ENCODE results near the gene KIRREL3.
A peak's percentile ranks its signal among the peaks of the same experiment; 100 is the strongest.

KIRREL3 gene

DNA sequence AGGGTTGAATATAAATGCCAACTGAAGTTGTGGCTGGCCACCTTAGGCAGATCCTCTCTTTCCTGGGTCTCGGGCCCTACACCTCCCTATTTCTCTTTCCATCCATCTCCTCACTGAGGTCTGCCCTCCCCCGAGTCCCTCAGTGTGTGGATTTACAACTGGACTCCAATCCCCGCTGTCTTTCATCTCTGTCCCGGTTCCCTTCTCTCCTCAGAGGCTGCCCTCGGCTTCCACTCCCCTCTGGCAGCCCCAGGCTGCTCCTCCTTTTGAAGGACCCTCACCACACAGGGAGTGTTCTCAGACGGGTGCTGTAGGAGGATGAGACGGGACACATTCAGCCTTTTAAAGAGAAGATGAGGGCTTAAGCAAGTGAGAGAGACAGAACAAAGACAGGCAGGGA, 478.0 kb downstream of the KIRREL3 start:
- no peak for DNase-seq

DNA sequence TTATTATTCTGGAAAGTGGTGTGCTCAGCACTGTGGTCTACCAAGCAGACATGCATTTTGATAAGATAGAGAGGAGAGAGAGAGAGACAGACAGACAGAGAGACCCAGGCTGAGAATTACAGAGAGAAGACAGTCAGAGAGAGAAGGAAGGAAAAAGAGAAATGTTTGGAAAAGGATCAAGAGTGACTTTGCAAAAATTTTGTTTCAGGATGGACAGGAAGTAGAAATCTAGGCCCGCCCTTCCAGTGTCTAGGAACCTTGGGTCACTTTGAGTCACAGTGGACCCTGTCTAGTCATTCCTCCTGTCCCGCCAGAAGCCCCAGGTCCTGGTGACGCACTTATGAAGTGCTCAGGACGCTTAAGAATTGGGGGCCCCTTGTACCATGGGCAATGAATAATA, 478.4 kb downstream of the KIRREL3 start:
- DNase-seq, result peak; percentile 32

DNA sequence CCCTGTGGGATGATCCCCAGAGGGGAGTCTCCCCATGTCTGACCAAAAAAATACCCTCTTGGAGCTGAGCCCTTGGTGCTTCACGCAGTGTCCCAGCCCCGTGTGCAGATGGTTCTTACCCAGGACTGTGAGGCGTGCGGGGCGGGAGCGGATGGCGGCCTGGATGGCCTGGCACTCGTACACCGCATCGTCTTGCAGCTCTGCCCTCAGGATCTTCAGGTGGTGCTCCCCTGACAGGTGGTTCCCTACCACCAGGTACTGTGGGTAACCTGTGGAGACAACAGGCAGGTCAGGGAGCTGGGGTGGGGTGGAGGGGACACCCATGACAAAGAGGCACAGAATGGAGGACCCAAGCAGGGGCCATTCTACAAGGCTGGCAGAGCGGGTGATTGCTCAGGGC, 479.4 kb downstream of the KIRREL3 start:
- no peak for DNase-seq

DNA sequence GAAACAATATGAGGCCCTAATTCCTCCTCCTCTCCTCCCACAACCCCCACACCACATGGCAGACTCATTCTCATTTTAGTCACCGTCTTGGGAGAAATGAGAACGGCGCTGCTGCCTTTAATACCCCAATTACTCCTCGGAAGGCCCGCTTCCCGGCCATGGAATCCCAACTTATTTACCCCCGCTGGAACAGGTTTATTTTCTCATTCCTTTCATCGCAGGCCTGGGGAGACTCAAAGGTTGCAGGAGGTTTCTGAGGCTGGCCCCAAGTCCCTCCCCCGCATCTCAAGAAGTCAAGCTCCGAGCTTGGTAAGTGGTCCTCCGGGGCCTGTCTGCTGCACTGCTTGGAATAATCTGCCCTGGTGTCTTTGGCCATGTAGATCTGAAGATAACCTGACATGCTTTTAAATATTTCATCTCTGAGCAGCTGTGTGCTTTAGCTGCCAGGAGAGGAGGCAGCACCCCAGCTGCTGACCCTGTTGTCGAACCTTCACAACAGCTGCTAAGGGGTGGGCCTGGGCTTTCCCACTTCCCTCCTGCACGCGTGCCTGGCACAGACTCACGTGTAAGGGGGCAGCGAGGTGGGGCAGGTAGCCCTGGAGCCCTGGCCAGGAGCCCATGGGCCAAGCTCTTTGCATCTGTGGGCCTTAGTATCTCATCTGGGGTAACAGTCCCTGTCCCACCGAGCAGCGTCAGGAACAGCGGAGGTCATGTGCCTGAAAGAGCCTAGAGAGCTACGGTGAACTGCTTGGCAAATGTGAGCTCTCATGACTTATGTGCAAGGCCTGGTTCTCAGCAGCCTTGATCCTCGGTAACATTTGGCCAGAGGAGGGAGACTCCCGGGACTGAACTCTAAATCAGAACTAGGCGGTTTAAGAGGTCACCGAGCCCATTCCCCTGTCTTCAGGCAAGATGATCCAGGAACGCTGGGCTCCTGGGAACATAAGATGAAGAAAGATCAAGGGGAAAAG, 480.5 kb downstream of the KIRREL3 start:
- DNase-seq, result no peak

DNA sequence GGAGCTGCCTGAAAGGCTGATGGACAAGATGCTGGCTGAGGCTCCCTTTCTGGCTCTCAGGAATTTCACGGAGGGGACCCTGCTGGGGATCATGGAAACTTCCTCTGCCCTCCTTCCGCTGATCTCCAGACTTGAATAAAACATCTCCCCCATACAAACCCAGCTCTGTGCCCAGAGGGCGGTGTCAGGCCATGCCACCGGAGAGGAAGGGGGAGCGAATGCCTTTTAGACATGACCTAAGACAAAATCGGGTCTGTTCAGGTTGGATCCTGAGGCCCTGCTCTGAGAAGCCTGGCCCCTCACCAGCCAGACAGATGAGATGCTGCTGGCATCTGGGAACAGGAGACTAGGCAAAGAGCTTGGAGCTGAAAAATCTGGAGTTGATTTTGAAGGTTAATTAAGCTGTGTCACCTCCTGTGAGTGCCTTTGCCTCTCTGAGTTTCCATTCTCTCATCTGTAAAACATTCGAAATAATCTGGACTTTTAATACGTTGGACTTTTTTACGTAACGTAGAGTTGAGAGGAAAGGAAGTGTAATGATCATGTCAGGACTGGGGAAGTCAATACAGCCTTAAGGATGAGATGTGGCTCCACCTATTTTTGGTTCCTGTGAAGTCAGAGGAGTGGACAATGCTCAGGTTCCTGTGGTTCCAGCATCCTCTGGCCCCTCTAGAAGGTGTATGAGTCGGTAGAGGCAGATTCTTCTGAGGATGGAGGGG, 481.4 kb downstream of the KIRREL3 start:
- DNase-seq, result no peak

DNA sequence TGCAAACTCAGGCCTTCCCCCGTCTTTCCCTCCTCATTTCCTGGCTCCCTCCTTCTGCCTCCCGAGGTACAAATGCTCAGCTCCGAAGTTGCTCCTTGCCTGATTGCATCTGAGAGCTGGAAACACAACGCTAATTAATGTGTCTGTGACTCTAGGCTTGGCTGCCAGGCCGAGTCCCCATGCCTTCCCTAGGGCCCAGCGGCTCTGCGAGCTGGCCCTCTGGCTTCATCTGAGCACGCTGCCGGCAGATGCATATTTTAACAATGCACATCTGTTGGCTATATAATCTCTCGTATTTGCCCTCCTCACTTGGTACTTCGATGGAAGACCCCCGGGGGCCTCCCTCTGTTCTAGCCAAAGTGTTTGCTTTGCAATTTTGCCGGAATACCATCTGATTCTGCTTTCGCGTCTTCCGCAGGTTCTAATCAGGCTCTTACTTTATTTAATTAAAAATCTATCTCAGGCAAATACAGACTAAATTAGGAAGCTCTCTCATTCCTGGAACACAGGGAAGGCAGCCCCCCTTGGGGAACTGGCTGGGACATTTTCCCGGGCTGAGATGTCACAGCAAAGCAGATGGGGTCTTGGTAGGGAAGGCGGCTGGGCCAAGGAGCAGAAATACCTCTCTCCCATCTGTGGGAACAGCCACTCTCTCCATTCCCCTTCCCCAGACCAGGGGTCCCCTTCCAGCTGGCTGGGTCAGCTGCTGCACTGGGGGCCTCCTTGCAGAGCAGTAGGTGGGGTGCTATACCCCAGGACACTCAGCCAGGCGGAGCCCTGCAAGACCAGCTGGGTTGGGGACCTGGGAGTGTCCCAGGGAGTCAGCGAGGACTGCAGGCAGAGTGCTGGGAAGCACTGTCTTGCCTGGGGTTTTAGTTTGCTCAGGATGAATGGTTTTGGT, 482.2 kb downstream of the KIRREL3 start:
- no peak for DNase-seq

DNA sequence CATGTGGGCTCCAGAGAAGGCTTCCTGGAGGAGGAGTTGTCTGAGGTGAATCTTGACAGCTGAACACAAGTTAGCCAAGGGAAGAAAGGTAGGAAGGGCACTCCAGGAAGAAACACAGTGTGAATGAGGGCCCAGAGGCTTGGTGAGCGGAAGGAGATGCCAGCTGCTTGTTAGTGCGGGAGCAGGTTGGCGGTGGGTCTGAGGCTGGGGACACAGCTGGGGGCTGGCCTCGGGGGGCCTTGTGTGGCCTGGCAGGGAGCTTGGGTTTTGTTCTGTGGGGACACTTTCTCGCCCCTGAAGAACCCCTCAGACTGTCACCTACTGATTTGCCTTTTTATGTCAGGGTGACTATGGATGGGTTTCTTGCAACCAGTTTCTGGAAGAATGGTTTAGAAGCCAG, 485.1 kb downstream of the KIRREL3 start:
- DNase-seq, result no peak

DNA sequence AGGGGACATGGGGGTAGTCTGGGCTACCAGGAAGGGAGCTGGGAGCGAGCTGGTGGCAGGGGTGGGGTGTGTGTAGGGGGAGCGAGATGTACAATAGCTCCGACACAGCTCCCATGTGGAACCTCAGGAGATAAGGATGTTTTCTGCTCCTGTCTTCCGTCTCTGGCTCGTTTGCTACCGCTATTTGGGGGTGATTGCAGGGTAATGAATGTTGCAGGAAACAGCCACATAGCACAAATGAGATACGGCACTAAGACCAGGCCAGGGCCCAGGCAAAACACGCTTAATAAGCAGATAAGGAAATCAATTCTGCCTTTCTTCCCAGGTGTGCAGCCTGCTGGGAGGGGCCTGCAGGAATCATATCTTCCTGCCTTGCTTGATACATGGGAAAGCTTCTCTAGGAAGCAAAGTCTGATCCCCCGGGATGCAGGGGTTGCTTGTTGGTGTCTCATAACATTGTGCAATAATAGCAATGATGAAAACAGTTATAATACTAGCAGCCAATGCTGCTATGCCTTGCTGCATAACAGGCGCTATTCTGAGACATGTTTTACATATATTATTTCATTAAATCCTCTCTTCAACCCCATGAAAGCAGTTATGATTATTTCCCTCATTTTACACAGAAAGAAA, 486.4 kb downstream of the KIRREL3 start:
- DNase-seq, result no peak

DNA sequence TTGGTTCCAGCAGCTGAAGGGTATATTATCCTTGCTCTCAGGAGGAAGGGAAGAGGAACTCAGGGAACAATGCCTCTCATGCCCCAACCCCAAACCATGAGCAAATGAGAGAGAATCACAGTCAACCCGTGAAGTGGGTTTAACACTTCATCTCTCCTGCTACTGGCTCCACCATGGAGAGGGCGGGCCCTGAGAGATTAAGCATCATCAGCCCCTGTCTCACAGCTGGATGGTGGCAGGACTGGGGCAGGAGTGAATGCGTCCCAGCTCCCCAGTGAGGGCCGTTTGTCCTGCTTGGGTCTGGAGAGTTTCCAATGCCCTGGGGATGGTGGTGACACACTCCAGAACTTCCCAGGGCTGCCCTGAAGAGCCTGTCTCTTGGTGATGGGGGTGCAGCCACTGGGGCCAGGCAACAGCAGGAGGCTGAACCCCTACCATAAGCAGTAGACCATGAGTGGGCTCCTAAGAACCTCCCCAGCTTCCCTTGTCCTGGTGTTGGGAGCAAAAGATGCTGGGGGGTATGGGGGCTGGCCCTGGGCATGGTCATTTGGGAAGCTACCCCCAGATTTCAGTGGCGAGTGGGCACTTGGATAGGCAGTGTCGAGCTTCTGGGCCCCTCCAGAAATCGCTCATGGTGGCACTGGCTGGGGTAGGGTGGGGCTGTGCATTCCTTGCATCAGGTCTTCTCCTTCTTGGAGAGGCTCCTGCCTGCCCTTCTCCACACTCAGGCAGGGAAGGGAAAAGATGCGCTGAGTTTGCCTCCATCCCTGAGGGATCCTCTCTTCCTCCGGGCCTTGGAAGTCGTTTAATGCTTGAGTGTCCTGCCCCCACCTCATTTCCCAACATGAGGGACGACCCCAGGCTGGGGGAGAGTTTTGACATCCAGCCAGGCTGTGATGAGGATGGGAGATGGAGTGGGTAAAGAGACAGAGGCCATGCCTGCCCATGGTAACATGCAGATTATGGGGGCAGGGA, 487.5 kb downstream of the KIRREL3 start:
- DNase-seq, result no peak

DNA sequence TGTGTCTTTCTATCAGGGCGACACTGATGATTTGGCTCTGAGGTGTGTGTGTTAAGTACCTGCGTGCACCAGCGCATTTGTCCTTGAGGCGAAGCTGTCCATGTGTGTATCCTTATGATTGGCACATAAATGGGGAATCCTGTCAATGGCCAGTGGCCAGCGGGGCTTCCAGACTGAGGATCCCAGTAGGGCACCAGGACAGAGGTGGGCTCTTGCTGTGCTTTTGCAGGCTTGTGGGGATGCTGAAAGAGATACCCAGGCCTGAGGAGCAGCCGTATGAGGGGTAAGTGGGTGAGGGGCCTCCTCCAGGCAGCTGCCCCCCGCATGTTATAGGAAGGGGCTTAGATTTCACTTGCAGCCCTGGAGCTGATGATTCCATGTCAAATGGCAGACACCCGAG, 488.3 kb downstream of the KIRREL3 start:
- DNase-seq, result no peak

DNA sequence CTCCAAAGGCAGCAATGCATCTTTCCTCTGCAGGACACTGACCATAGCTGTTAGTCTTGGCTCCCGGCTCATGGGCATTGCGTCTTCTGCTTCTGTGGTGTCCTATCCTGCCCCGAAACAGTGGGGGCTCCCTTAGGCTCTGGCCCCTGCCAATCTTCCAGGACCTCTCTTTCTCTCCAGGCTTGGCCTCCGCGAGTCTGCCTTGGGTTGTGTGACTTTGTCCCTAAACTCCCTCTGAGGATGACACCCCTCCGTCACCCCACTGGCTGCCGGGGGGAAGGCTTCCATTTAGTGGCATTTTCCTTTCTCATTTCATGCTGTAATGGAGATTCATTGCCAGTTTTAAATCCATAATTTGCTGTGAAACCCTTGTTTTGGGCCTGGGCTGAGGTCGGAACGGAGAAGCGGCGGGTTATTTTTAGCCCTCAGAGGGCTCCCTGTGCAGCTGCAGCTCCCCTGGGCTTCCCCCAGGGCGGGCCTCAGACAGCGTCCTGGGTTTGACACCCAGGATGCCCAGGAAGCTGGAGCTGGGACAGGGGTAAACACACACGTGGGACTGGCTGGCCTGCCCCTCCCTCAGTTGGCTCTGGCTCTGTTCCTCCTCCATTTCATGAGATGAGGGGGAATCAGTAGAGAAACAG, 489.0 kb downstream of the KIRREL3 start:
- no peak for DNase-seq

DNA sequence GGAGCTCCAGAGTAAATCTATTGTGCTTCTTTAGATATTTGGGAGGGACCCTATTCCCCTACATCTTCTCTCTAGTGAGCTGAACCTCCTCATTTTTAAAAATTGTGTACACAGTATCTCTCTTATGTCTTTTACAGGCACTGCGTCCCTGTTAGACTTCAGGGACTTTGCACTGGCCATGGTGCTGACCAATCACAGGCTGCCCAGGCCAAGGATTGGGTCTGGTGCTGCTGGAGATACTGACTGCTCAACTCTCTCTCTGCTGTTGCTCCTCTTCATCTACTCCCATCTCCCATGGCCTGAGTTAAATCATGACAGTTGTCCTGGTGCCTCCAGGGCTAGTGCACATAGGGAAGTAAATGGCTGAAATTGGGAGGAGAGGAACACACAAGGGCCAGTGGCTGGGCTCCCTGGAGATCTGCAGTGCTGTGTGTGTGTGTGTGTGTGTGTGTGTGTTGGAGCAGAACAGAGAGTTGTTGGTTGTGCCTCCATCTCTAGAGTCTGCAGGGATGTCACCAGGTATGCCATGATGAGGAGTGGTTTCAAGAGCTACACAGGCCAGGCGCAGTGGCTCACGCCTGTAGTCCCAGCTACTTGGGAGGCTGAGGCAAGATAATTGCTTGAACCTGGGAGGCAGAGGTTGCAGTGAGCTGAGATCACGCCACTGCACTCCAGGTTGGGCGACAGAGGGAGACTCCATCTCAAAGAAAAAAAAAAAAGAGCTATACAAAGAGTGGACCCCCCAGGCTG, 489.8 kb downstream of the KIRREL3 start:
- peak; percentile 19 for DNase-seq

DNA sequence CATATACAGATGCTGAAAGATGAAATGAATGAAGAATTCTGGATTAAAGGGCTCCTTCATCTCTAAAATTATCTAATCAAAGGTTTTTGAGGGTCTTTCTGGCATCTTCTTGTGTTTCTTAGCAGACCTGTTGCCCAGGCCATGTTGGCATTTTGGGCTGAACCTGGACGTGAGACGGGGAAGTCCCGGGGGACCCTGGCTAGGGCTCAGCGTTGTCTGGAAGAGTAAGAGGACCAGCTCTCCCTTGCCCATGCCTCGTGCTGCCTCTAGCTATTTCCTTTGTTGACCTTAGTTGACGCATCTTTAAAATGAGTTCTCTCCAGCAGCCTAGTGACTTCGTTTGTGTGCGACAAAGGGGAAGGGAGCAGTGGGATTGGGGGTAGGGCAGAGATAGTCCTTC, 492.9 kb downstream of the KIRREL3 start:
- DNase-seq, result no peak

DNA sequence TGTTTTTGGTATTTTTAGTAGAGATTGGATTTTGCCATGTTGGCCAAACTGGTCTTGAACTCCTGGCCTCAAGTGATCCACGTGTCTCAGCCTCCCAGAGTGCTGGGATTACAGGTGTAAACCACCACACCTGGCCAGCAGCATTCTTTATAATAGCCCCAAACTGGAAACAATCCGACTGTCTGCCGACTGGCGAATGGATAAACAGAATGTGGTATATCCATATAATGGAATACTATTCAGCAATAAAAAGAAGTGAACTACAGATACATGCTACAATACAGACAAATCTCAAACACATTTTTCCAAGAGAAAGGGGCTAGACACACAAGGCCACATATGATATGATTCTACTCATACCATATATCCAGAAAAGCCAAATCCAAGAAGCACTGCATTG, 493.8 kb downstream of the KIRREL3 start:
- DNase-seq, result no peak

DNA sequence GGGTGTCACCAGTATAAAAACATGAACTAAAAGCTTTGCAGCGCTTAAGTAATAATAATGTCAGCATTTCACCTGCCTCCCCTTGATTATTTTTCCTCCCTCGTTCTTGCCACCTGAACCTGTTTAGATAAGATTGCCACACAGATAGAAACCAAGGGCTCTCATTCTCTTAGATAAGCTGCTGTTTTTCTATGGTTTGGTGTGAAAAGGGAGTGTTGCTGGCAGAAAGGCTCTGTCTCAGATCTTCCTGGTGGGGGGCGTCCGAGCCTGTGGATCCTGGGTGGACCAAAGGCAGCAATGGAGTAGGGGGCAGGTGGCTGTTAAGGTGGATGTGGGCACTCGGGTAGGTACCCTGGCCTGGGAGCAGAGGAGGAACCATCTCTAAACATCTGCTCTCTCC, 497.6 kb downstream of the KIRREL3 start:
- no peak for DNase-seq

DNA sequence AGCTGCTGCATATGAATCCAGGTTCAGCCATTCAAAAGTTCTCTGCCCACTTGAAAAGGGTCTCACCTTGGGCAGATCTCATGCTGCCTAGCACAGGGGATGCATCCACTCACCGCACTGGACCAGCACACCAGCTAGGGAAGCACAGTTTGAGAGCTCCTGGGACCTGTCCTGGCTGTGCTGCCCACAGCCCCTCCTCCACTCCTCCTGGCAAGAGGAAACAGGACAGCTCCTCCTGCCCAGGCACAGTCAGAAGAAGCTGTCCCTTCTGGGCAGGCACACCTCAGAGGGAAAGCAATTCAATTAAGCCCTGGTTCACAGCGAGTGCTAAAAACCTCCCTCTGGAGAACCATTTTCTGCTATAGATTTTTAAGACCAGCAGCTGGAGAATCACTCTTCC, 498.4 kb downstream of the KIRREL3 start:
- DNase-seq, result no peak

DNA sequence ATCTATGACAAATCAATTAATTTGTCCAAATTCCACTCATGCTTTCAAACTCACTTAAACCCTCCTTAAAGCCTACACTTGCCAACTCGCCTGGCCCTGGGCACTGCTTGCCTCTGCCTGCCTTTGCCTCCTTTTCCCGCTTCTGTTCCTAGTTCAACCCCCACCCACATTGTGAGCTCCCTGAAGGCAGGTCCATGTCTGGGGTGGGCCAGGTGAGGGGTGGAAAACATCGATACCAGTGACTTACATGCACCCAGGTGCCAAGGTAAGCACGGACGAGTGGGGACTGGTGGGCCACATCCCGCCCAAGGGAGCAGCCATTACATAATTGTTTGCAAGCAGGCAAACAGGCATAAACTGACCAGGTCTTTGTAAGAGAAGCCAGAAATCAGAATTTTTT, 498.9 kb downstream of the KIRREL3 start:
- no peak for DNase-seq

DNA sequence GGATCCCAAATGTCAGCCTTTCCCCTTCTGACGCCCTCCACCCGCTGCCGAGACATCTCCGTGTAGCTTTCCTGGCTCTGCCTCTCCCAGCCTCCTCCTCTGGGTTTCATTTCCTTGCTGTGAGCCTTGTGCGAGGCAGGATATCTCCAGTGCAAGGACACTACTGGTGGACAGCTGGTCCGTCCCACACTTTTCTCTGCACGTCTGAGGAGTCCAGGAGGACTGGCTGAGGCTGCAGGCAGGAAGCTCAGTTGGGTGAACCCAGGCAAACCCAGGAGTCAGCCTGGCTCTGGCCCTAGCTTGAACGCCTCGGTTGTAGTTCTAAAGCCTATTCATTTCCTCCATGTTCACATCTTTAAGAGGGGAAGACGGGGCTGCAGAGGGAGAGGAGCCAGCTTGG, 499.6 kb downstream of the KIRREL3 start:
- DNase-seq, result no peak

DNA sequence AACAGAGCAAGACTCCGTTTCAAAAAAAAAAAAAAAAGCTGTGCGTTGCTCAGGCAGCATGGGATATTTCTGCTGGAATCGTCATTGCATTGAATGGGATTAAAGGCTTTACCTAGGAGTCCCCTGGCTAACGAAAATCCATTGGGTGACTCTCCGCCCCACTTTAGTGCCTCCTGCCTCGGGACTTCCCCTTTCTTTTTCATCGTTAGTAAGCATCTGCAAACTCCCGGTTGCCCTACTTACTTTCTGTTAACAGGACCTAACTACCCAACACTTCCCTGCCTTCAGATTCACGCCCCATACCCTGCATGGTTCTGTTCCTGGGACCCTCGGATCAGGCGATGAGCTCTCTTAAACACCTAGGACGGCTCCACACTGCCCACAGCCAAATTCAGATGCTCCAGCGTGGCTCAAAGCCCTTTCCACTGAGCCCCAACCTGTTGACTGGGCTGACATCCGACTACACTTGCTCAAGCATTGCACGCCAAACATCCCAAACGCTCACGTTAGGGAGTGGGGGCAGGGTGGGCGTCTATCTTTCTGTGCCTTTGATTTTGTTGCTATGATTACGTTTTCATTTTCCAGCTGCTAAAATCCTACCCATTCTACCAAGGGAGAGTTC, 501.3 kb downstream of the KIRREL3 start:
- no peak for DNase-seq
